Measurements from ENCODE around the gene EVI5L.
A peak's percentile ranks its signal among the peaks of the same experiment; 100 is the strongest.

EVI5L gene

DNA sequence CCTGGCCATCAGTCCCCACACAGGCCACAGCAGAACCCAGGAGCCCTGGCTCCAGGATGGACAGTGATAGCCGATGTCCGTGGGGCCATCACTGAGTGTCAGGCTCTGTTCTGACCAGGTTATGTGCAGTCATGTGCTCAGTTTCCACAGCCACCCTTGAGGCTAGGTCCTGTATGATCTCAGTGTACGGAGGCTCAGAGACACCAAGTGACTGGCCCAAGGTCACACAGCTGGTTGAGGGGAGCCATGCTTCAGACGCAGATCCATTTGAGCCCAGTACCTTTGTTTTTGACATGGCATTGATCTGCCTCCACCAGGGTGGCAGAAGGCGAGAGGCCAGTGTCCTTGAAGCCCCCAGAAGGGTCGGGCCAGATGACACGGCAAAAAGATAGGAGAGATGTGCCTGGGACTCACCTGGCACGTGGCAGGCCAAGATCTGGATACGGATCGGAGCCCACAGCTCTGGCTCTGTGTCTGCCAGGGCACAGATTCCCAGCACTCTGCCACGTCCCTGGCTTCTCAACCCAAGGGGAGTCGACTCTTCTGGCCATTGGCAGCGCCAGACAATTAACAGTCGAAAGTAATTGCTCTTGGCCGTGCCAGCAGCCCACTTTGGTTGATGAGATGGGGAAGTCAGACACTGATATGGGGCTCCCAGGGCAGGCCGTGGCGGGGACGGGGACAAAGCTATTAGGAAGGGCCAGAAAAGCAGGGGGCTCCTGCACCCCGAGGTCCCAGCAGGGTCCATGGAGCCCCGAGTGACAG, 15.6 kb downstream of the EVI5L start:
- Mint-ChIP-seq H3K27me3 (ENCODE audit: low read depth) (no peaks in the 10 kb centered on the region), H3K36me3 (ENCODE audit: low read depth) (no peaks in the 10 kb centered on the region), H3K4me3 (no peak overlapping the region), H3K9me3 (no peaks in the 10 kb centered on the region), H3K27ac (no peak overlapping the region), H3K4me1 (ENCODE audit: low read depth) (no peaks in the 10 kb centered on the region)
- no peak for DNase-seq (ENCODE audit: low spot score)

DNA sequence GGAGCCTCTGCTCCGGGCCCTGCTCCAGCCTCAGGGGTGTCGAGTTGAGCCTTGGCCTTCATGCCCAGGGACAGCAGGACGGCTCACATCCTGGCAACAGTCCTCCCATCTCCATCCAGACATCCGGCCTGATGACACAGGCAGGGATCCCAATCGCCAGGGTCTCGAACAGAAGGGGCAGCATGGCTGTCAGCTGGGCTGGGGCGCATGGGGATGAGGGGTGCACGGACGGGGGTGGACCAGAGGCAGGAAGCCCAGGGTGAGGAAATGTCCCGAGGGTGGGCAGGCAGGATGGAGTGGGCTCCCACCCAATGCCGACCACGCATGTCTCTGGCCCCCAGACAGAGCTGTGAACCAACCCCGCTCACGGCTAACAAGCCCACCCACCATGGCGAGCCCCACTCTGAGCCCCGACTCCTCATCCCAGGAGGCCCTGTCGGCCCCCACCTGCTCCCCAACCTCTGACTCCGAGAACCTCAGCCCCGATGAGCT, 16.2 kb downstream of the EVI5L start:
- Mint-ChIP-seq H3K36me3 (ENCODE audit: low read depth) (no peaks in the 10 kb centered on the region), H3K9me3 (no peaks in the 10 kb centered on the region), H3K4me1 (ENCODE audit: low read depth) (no peaks in the 10 kb centered on the region), H3K27me3 (ENCODE audit: low read depth) (no peaks in the 10 kb centered on the region), H3K4me3 (no peak overlapping the region), H3K27ac (no peak overlapping the region)
- DNase-seq (ENCODE audit: low spot score) = no peak

DNA sequence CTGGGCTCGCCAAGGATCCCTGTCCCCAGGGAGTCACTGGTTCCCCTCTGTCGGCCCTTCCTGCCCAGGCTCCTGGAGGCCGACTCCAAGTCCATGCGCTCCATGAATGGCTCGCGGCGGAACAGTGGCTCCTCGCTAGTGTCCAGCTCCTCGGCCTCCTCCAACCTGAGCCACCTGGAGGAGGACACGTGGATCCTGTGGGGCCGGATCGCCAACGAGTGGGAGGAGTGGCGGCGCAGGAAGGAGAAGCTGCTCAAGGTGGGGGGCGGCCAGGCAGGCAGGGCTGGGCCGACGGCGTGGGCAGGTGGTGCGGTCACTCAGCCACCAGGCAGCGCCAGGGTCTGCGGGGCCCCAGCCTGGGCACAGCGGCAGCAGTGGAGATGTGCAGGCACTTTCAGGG, 17.6 kb downstream of the EVI5L start:
- Mint-ChIP-seq H3K36me3 (ENCODE audit: low read depth) (no peaks in the 10 kb centered on the region), H3K4me1 (ENCODE audit: low read depth) (no peaks in the 10 kb centered on the region), H3K9me3 (no peaks in the 10 kb centered on the region), H3K4me3 (no peak overlapping the region), H3K27me3 (ENCODE audit: low read depth) (no peaks in the 10 kb centered on the region), H3K27ac (no peak overlapping the region)
- no peak for DNase-seq (ENCODE audit: low spot score)

DNA sequence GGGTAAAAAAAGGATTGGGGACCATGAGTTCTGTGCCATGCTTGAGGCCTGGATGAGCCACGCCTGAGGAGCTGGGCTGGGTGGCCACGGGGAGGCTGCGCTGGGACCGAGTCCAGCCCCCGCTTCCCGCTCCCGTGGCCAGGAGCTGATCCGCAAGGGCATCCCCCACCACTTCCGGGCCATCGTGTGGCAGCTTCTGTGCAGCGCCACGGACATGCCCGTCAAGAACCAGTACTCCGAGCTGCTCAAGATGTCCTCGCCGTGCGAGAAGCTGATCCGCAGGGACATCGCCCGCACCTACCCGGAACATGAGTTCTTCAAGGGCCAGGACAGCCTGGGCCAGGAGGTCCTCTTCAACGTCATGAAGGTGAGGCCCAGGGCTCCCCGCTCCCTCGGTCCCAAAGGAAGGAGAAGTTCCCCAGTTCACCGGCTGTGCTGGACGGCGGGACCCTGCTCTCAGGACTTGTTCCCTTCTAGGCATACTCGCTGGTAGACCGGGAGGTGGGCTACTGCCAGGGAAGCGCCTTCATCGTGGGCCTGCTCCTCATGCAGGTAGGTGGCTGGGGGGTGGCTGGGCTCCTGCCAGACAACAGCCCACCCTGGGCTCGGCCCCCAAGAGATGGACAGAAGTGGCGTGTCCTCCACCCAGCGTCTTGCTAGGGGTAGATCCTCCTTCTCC, 18.9 kb downstream of the EVI5L start:
- no peak for DNase-seq (ENCODE audit: low spot score)
- no peaks in the 10 kb centered on the region for H3K9me3 Mint-ChIP-seq
- no peak overlapping the region for H3K27ac Mint-ChIP-seq
- H3K4me3 Mint-ChIP-seq = no peak overlapping the region
- H3K36me3 Mint-ChIP-seq (ENCODE audit: low read depth) = no peaks in the 10 kb centered on the region
- peaks cover 3% of the 10 kb centered on the region for H3K4me1 Mint-ChIP-seq (ENCODE audit: low read depth)
- no peaks in the 10 kb centered on the region for H3K27me3 Mint-ChIP-seq (ENCODE audit: low read depth)

DNA sequence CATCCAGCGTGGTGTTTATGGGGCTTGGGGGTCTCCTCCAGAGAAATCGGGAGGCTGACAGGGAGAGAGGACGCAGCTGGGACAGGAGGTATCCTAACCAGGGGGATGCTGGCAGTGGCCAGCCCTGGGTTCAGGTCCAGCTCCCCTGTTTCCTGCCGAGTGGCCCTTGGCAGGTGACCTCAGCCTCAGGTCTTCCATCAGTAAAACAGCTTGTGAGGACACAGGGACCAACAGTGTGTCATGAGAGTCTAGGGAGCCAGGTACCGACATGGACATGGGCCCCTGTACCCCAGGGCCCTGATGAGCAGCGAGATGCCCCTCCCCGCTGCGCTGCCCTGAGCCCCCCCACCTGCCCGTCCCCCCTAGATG, 19.6 kb downstream of the EVI5L start:
- H3K4me3 Mint-ChIP-seq = no peak overlapping the region
- no peak overlapping the region for H3K27ac Mint-ChIP-seq
- no peak for DNase-seq (ENCODE audit: low spot score)
- H3K4me1 Mint-ChIP-seq (ENCODE audit: low read depth) = peaks cover 3% of the 10 kb centered on the region
- no peaks in the 10 kb centered on the region for H3K36me3 Mint-ChIP-seq (ENCODE audit: low read depth)
- no peaks in the 10 kb centered on the region for H3K27me3 Mint-ChIP-seq (ENCODE audit: low read depth)
- no peaks in the 10 kb centered on the region for H3K9me3 Mint-ChIP-seq

DNA sequence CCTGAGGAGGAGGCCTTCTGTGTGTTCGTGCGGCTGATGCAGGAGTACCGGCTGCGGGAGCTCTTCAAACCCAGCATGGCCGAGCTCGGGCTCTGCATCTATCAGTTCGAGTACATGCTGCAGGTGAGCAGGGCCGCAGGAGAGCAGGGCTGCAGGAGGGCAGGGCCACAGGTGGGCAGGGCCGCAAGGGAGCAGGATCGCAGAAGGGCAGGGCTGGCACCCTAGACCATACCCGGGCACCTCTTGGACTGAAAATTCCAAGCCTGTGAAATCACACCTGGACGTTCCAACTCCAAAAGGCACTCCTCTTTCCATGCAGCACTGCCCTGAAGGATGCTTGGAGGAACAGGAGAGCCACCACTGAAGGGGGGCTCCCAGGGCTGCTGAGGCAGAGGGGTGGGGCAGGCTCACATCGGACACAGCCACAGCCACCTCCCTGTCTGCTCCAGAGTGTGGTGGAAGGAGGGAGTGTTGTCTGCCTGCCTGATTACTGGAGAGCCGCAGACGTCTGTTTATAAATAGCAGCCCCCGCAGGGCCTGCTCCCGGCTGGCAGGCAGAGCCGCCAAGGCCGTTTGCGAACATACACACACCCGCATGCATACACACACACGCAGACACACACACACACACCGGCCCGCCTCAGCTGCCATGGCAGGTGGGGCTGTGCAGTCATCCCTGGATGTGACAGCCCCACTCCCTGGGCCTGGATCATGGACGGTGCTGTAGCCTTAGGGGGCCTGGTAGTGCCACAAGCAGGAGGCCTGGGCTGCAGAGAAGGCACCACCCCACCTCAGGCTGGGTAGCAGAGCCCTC, 20.2 kb downstream of the EVI5L start:
- Mint-ChIP-seq H3K4me1 (ENCODE audit: low read depth) (peaks cover 3% of the 10 kb centered on the region), H3K36me3 (ENCODE audit: low read depth) (no peaks in the 10 kb centered on the region), H3K27ac (no peak overlapping the region), H3K4me3 (no peak overlapping the region), H3K9me3 (no peaks in the 10 kb centered on the region), H3K27me3 (ENCODE audit: low read depth) (no peaks in the 10 kb centered on the region)
- no peak for DNase-seq (ENCODE audit: low spot score)

DNA sequence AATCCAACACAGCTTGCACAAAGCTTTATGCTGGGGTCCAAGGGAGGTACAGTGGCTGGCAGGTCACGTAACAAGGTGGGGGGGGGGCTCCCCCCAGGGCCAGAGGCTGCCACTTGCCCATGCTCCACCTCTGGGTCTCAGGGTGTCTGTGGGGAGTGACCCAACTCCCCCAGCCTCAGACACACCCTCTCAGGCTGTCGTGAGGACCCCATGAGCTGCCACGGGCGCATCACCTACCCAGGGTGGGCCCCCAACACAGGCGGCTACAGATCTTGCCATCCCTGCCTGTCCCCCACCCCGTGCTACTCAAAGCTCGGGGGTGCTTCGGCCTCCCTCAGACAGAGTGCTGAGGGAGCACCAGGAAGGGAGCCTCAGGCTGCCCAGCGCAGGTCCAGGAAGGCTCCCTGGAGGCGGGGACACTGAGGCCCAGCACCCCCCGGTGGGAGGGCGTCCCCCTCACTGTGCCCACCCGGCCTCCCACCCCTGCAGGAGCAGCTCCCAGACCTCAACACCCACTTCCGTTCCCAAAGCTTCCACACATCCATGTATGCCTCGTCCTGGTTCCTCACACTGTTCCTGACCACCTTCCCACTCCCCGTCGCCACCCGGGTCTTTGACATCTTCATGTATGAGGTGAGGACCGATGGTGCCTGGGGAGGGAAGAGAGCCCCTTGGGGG, 21.1 kb downstream of the EVI5L start:
- Mint-ChIP-seq H3K4me3 (no peak overlapping the region), H3K4me1 (ENCODE audit: low read depth) (peaks cover 3% of the 10 kb centered on the region), H3K9me3 (no peaks in the 10 kb centered on the region), H3K27ac (no peak overlapping the region), H3K36me3 (ENCODE audit: low read depth) (no peaks in the 10 kb centered on the region), H3K27me3 (ENCODE audit: low read depth) (no peaks in the 10 kb centered on the region)
- no peak for DNase-seq (ENCODE audit: low spot score)

DNA sequence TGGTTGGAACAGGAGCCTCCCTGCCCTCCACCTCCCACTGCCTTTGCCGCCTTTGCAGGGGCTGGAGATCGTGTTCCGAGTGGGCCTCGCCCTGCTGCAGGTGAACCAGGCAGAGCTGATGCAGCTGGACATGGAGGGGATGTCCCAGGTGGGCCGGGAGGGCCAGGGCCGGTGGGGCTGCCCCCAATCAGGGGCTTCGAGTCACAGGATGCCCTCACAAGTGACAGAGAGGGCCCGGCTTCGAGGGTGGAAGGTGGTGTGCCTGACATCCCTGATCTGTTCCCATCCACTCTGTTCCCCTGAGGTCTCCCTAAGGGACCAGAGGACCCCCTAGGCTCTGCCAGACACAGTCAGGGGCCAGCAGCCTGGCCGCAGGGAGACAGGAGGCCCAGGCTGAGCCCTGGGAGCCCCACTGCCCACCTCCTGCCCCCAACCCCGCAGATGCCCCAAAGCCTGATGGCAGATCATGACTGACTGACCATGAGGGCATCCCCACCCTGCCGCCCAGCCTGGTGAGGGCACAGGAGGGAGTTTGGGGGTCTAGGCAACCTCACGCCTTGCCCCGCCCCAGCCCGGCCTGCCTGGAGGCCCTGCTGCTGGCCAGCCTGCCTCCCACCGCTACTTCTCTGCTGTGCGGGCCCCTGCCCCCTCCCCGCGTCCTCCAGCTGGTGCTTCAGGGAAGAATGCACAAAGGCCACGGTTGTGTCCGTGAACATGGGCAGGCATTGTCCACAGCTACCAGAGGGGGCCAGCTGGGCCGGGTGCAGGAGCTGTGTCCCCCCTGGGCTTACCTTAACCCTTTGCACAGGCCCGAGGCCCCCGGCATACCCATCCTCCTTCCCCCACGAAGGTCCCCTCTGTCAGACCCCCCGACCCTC, 21.8 kb downstream of the EVI5L start:
- no peak for DNase-seq (ENCODE audit: low spot score)
- Mint-ChIP-seq H3K9me3 (no peaks in the 10 kb centered on the region), H3K27ac (no peak overlapping the region), H3K36me3 (ENCODE audit: low read depth) (no peaks in the 10 kb centered on the region), H3K4me3 (no peak overlapping the region), H3K27me3 (ENCODE audit: low read depth) (no peaks in the 10 kb centered on the region), H3K4me1 (ENCODE audit: low read depth) (peaks cover 3% of the 10 kb centered on the region)

DNA sequence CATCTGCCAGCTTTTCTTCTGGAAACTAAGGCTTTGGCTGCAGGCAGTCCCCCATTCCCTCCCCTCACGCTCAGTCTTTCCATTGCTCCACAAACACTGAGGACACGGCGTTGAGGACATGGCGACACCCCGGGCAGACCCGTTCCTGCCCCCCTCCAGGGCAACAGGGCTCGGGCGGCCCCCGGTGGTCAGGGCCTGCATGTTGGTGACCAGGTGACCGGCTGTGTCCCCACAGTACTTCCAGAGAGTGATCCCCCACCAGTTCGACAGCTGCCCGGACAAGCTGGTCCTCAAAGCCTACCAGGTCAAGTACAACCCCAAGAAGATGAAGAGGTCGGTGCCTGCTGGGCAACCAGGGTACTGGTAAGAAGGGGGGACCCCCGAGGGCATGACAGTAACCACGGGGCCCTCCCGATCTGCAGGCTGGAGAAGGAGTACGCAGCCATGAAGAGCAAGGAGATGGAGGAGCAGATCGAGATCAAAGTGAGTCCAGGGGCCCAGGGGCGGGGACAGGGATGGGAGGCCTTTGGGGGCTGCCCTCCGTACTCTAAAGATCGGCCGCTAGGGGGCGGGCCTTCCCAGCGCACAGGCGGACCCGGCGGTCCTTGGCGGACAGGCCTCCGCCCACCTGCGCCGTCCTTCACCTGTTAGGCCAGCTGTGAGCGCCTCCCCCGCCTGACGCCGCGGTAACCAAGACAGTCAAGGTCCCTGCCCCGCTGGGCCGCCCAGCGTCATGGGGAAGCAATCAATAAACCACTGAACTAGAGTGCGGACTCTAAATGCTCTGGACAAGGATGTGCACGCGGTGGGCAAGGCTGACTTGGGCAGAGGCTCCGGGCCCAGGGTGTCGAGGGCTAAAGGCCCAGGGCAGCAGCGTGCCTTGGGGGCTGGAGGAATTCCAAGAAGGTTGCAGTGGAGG, 23.1 kb downstream of the EVI5L start:
- H3K27me3 Mint-ChIP-seq (ENCODE audit: low read depth) = no peaks in the 10 kb centered on the region
- peak; percentile 67 for DNase-seq (ENCODE audit: low spot score)
- no peaks in the 10 kb centered on the region for H3K36me3 Mint-ChIP-seq (ENCODE audit: low read depth)
- no peaks in the 10 kb centered on the region for H3K9me3 Mint-ChIP-seq
- H3K4me1 Mint-ChIP-seq (ENCODE audit: low read depth) = peaks cover 3% of the 10 kb centered on the region
- no peak overlapping the region for H3K4me3 Mint-ChIP-seq
- H3K27ac Mint-ChIP-seq = no peak overlapping the region

DNA sequence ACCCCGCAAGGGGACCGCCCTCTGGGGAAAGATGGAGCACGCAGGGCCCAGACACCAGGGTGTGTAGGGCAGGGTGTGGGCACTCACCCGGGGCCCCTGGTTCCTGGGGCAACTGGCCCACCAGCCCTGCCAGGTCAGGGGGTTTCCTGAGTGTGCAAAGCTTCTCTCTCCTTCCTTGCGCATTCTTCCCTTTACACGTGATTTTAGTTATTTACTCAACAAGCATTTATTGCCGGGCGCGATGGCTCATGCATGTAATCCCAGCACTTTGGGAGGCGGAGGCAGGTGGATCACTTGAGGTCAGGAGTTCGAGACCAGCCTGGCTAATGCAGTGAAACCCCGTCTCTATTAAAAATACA, 23.7 kb downstream of the EVI5L start:
- Mint-ChIP-seq H3K27me3 (ENCODE audit: low read depth) (no peaks in the 10 kb centered on the region), H3K4me3 (no peak overlapping the region), H3K36me3 (ENCODE audit: low read depth) (no peaks in the 10 kb centered on the region), H3K27ac (no peak overlapping the region), H3K9me3 (no peaks in the 10 kb centered on the region), H3K4me1 (ENCODE audit: low read depth) (peaks cover 3% of the 10 kb centered on the region)
- no peak for DNase-seq (ENCODE audit: low spot score)

DNA sequence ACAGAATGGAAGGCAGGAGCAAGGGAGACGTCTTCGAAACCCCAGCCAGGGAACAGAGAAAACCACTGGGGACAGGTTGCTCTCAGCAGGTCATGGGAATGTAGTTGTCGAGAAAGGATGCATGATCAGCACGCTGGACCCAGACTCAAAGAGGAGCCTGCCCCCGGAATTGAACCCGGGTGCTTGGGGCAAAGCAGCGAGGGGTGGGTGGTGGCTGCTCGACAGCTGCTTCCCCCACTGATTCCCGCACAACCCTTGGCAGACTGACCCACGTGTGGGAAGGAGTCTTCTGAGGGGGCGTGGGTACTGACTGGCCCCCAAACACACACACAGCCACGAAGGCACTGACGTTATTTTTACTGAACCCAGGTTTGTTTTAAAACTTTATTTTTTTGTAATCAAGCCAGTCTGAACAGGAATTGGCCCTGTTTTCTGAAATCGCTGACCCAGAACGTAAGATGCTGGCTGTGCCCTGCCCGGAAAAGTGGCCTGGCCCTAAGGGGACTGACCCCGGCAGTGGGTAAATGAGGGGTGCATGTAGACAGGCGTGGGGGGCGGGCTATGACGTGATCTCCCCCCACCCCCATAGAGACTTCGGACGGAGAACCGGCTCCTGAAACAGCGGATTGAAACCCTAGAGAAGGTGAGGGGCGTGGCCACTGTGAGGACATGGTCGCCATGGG, 25.5 kb downstream of the EVI5L start:
- Mint-ChIP-seq H3K27me3 (ENCODE audit: low read depth) (peaks cover 2% of the 10 kb centered on the region), H3K9me3 (no peaks in the 10 kb centered on the region), H3K4me1 (ENCODE audit: low read depth) (peaks cover 3% of the 10 kb centered on the region), H3K4me3 (no peak overlapping the region), H3K36me3 (ENCODE audit: low read depth) (no peaks in the 10 kb centered on the region), H3K27ac (no peak overlapping the region)
- no peak for DNase-seq (ENCODE audit: low spot score)

DNA sequence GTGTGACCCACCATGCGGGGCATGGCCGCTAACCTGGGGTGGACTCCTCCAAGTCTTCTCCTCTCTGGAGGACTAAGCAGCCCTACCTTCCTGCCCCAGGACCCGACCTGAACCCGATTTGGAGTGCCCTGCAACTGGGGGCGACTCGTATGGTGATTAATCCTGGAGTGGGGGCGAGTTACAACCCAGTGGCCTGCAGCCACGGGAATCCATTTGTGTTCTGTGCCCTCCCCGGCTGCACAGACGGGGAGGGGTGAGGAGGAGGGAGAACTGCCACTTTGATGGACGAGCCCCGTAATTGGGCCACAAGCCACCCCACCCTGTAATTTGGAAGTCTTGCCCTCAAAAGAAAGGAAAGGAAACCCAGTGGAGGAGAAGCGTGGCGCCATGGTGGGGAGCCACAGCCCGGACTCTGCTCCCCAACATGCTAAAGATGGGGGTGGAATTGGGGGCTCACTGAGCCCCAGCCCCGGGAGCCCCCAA, 26.1 kb downstream of the EVI5L start:
- H3K27me3 Mint-ChIP-seq (ENCODE audit: low read depth) = peaks cover 3% of the 10 kb centered on the region

More for the DNA sequence above, 26.1 kb downstream of the EVI5L start:
- Mint-ChIP-seq H3K9me3 (no peaks in the 10 kb centered on the region), H3K27ac (no peak overlapping the region), H3K4me3 (no peak overlapping the region), H3K36me3 (ENCODE audit: low read depth) (no peaks in the 10 kb centered on the region), H3K4me1 (ENCODE audit: low read depth) (peaks cover 3% of the 10 kb centered on the region)
- DNase-seq (ENCODE audit: low spot score) = no peak

Measured in T-helper 2 cell treated with Interferon-gamma antibody and Interleukin-4, amounts not matched to agents 5 μg/mL and 100 μg/mL, for 36 hours (primary cell).